Measurements from ENCODE around the gene HSPA5.

- TF ChIP-seq CTCF (IDR thresholded peaks at IDR 0.05 in 2 of 3, conservative IDR thresholded peaks at IDR 0.05 in 1 of 3; ENCODE audit: borderline replicate concordance in 1 of 3, insufficient read depth in 1 of 3, low read depth in 2 of 3, low read length in 2 of 3) (no peak), ELF1 (IDR thresholded peaks at IDR 0.05; ENCODE audit: borderline replicate concordance, low read depth) (no peak), POLR2A (IDR thresholded peaks at IDR 0.05; ENCODE audit: borderline replicate concordance, extremely low read depth, insufficient read depth, insufficient read length) (no peak), POLR2AphosphoS5 (IDR thresholded peaks at IDR 0.05; ENCODE audit: low read depth, low read length) (no peak)
These were observed 38.1 kb downstream of the HSPA5 start for GRCh38 chr9:125202846-125203618.
